HG02642 (cell line): ENCODE measurements around the gene MAP4K3.

ENCODE experiments used
- ATAC-seq: cut with Tn5 transposase; IDR thresholded peaks from one replicate; pipeline ENCODE4 v1.9.1; 2021; ENCODE audit warnings: mild to moderate bottlenecking; ENCODE audit not compliant: unreplicated experiment, poor library complexity

The MAP4K3 gene

DNA sequence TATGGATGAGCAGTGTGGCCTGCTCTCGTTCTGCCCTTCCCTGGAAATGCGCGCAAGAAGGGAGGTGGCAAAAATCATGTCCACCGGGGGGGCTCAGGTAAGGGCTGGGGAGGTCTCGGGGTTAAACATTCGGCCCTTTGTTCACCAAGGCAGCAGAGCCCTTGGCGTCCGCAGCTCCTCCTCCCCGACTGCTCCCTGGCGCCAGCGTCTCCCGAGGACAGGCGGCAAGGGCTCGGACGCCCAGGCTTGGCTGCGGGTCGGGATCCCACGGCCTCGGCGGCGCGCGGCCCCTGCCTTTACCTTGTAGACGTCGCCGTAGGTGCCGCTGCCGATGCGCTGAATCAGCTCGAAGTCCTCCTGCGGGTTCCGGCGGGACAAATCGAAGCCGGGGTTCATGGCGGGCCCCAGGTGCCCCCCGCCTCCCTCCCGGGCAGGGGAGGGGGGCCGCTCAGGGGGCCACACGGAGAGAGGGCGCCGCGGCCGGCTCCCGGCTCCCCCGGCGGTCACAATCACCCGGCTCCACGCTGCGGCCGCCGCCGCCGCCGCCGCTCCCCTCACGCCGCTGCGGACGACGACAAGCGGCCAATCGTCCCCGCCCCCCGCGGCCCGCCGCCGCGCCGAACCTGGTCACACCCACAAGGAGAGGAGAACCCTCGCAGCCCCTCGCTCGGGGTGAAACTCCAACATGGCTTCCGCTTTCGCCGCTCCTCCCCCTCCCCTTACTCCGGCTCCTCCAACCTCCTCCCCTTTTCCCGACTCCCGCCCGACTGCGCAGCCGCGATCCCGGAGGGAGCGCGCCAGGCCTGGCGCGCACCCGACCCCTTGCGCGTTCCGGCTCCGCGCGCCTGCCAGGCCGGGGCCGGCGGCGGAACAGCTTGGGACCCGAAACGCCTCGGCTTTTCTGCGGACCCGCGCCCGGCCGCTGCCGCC, at the start of gene MAP4K3:
Gene MAP4K3 (minus strand): TSS at position 694 of the 930 bp plus-strand sequence. CDS start 298 bp downstream, at position 396.
- peak; percentile 77 for ATAC-seq

DNA sequence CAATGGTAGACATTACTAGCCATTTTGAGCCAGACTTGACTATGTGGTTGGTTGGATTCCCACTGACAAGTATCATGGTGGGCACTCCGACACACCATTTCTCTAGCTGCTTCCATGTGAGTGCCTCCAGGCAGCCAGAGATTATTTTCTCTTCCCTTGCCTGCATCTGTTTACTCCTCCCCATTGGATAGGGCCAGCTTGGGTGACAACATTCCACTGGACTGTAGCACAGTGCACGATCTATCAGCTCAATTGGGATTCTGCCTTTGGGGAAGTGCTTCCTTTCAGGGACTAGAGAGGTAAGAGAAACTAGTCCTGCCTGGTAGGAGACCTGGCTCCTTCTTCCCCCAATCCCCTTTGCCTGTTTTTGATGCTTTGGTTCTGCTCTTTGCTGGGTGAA, 49.0 kb upstream of the MAP4K3 start:
- ATAC-seq = no peak

DNA sequence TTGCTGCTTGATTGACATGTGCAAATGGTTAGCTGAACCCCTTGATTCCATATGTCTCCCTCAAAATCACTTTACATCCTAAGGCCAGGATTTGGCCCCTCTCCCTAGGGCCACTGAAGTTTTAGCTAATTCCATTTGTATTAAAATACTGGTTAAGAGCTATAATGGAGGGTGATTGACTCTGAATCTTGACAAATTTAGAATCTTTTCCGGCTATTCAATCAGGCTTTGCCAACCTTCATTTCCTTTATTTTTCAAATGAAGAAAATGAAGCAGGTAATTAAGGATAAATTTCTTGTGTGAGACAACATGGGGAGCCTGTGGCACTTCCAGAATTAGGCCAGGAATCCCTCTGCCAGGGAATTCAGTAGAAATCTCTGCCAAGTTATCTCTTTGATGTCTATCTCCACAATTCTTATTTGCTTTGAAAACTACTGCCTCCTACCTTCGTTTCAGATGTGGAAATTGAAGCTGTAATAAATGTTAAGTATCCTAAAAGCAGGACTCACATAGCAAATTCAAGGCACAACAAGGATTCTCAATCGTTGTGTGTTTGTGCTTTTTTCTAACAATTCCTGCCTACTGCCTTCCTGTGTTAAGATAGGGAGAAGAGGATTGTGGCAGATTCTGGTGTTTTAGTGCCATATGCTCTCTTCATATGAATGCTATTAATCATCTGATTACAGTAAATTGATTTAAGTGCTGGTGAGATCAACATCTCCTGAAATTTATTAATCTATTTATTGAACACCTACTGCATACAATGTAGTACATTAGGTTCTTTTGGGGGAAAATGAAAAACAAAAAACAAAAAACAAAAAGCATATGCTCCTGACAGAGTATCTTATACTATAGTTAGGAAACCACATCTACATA, 47.8 kb upstream of the MAP4K3 start:
- ATAC-seq = no peak

DNA sequence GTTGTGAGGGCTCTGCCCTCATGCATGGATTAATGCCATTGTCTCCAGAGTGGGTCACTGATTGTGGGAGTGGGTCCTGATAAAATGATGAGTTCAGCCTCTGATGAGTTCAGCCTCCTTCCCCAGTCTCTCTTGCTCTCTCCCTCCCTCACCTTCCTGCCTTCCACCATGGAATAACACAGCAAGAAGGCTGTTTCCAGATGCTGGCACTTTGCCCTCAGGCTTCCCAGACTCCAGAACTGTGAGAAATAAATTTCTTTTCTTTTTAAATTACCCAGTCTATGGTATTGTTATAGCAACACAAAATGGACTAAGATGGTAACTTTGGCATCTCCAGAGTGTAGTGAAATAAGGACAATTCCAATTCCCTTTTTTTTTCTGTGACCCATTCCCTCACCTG, 47.1 kb upstream of the MAP4K3 start:
- no peak for ATAC-seq

DNA sequence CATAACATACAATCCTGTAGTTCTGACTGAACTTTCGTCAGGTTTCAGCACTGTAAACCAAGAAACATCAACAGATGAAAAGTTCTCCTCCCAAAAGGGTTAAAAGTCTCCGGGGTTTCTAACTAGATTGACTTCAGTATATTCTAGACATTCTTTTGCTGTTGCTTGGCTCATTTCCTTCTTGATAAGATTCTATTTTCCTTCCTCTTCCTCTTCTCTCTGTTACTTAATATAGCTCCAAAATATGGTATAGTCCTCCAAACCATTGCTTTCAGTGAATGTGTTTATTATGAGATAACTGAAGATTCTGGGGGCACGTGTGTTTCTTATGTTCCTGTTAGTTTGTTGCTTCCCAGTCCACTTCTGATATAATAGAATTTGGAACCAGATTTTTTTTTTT, 46.4 kb upstream of the MAP4K3 start:
- ATAC-seq = no peak

DNA sequence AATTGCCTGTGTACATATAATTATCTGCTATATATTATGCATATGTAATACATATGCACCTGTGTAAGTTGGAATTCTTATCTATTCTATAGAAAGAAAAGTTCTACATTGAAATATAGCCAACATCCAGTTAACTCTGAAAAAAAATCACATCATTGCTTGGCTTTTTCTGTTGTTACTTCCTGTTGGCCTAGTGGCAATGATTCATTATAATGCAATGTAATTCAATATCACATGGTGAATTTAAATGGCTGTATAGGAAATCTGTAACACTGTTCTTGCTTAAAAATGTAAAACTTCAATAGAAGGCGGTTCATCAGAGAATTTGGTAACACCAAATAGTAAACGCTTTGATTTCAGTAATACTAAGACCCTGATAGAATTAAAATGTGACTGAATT, 44.5 kb upstream of the MAP4K3 start:
- ATAC-seq = no peak

DNA sequence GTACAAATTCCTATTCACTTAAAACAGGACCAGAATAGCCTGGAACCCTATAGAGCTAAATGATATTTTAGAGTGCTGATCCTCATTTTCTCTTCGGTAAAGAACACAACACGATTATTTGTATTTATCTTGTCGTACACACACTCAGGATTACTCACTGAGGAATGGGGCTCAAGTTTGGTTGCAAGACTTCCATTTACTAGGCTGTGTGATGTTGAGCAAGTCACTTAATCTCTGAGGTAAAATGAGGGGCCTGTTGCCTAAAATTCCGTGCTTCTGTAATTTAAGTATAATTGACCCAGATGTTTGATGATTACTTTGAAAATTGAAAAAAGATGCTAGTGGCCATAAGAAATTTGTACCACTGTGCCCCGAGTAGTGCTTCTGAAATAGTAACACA, 42.6 kb upstream of the MAP4K3 start:
- no peak for ATAC-seq

DNA sequence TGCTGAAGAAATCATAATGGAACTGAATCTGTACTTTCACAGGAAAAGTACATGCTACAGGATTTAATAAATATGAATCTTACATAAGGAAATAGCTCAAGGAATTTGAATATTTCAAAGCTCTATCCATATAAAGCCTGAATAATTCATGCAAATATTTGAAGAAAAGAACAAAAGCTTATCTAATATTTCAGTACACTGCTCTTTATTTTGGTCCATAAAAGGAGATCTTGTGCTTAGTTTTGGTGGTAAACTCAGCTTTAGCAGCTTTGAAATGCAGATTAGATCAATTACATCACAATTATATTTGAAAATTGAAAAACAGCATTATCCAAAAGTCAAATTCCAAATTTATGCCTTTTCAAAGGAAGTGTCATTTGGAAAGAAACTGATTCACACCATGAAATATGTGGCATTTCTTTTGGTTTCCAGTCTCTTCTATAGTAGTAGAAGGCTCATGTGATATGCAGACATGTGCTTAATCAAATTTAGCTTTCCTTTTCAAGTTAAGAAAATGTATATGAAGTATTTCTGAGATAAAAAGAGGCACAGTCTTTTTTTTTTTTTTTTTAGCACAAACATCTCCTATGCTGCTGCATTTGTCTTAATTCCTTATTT, 42.1 kb upstream of the MAP4K3 start:
- ATAC-seq = no peak

DNA sequence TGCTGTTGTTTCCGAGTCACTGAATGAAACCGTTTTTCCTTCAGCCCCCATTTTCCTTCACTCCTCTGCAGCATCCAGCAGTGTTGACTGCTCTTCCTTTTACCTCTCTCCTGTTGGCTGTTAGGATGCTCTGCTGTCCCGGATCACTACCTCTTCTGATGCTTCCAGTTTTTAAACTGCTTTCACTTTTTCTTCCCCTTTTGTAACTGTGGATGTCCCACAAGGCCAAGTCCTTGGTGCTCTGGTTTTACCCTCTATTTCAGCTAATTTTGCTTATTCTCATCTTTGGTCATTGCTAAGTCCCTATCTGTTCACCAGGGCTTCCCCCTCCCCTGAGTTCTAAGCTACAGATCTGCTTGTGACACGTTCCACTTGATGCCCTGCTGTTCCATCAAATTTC, 39.4 kb upstream of the MAP4K3 start:
- peak; percentile 86 for ATAC-seq

DNA sequence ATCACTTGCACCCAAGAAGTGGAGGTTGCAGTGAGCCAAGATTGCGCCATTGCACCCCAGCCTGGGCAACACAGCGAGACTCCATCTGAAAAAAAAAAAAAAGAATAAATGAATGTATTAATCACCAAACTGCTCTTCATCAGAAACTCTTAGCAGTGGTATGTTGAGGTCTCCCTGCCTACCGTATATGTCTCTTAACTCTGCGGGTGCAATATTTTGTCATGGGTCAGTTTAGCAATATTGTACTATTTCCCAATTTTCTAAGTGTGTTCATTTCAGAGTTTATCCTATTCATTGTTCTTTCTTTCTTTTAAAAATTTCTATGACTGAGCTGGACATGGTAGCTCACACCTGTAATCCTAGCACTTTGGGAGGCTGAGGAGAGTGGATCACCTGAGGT, 37.9 kb upstream of the MAP4K3 start:
- ATAC-seq = no peak

DNA sequence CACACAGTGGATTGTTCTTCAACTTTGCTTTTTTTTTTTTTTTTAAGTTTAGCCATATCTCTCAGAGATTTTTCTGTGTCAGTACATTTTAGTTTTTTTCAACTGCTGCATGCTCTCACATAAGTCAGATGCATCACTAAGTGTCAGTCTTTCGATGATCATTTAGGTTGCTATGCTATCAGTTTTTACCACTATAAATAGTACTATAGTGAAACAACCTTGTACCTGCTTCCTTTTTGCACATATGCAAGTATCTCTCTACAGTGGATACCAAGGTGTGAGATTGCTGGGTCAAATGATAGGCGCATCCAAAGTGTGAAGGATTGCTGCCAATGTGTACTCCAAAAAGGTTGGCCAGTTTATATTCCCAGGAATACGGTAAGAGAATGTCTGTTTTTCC, 33.5 kb upstream of the MAP4K3 start:
- ATAC-seq = peak; percentile 48

DNA sequence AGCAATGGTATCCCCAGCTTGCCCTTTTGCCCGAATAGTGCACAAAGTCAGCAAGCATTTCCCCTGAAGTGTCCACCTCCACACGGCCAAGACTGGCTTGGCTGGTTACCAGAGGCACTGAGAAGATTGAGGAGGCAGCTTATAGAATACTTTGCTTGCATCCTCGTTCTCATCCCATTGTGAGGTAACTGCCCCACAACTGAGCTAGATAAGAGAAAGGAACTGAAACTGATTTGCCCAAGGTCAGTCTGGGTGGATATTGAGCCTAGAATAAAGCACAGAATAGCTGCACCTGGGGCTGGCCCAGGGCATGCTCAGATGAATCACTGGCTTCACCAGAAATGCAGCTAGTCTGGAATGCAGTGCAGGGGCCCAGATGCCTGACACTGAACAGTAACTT, 32.7 kb upstream of the MAP4K3 start:
- ATAC-seq = peak; percentile 80

DNA sequence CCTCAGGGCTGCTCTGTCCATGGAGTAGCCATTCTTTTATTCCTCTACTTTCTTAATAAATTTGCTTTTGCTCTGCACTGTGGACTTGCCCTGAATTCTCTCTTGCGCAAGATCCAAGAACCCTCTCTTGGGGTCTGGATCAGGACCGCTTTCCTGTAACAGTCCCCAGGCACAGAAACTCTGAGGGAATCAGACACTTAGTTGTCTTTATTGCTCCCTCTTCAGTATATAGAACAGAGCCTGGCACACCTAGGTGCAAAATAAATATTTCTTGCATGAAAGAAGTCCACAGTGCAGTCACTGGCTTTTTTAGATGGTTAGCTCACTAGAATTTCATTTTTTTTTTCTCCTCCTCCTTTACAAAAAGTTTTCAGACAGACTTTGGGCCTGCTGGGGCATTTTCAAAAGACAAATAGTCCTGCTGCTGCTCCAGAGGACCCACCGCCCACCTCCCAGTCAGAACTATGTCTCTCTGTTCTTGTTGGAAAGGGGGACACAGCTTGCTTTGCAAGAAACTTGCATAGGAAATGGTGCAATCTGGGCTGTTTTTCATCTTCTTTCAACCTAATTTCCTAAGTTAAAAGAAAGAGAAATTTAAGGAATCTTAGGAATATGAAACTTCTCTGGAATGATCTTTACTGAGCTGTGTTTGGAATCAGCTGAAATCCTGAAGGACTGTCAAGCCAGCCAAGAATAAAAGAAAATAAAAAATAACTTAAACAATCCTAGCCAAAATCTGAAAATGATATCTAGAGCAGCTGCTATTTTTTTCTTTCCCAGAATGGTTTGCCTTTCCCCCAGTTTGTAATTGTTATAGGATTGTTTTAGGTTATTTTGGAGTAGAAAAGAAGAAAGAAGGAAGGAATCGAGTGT, 31.7 kb upstream of the MAP4K3 start:
- ATAC-seq = no peak

DNA sequence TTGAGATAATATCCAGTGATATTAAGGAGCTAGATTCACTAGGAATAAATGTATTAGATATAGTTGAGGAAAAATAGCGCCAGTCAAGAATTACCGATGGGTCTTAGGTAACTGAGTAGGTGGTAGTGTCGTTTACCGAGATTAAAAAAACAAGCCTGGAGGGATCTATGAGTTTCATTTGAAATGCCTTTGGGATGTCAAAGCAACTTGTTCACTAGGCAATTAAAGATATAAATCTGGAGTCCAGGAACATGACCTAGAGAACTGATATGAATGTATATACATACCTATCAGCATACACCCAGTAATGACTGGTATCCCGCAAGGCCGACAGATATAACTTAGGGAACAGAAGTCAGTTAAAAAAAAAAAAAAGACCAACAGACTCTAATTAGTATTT, 29.2 kb upstream of the MAP4K3 start:
- no peak for ATAC-seq

DNA sequence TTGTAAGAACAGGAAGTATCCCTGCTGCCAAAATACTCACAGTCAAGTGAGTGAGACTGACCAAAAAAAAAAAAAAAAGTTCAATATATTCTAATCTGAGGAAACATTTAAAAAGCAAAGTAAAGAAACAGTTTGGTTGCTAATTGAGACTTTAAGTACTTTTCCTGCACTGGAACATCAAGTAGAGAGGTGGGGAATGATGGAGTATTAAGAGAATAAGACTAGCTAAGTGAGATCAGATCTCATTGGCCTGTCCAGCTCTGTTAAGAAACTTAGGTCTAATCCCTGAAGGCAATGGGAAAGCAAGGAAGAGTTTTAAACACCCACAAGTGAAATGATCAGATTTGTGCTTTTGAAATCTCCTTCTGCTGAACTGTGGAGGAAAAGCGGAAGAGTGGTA, 27.8 kb upstream of the MAP4K3 start:
- ATAC-seq = no peak

DNA sequence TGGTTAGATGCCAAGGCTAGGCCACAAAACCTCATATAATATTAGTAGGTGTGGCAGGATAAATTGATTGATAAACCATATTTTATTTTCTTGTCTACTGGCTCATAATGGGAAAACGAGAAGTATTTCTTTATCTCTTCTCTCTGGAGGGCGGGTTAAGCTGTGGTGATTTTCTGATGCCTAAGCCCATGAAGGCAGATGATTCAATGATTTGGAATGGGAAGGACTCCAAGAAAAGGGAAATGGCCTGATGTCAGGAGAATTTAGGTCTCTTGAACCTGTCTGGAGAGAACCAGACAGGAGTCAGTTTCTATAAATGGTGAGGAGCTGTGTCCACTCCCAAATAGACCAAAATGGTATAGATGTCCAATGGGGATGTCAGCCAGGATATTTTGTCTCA, 18.7 kb upstream of the MAP4K3 start:
- ATAC-seq = no peak

DNA sequence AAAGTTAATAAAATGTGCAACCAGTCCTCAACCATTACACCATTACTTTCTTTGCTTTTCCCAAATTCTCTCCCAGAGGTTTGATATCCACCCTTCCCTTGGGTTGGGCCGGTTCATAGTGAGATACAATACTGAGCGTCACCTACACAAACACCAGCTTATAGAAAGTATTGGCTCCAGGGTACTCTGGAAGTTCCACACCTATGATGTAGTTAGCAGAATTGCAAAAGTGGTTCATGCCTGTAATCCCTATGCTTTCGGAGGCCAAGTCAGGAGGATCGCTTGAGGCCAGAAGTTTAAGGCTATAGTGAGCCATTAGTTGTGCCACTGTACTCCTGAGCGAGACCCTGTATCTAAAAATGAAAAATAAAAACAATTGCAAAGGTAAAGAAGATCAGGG, 15.3 kb upstream of the MAP4K3 start:
- no peak for ATAC-seq

DNA sequence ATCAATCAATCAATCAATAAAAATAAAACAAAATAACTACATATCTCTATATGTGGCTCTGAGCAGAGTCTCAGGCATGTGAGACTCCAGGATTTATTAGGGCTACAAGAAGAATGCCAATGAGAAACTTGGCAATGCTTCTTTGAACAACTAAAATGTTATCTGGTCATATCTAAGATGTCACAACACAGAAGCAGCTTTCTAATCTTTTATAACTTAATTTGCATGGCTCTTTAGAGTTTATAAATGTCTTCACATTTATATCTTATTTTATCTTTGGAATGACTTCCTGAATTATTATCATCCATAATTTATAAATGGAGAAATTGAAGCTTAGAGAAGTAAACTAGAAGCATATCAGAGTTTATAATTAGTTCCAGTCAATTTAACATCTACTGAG, 14.9 kb upstream of the MAP4K3 start:
- no peak for ATAC-seq

DNA sequence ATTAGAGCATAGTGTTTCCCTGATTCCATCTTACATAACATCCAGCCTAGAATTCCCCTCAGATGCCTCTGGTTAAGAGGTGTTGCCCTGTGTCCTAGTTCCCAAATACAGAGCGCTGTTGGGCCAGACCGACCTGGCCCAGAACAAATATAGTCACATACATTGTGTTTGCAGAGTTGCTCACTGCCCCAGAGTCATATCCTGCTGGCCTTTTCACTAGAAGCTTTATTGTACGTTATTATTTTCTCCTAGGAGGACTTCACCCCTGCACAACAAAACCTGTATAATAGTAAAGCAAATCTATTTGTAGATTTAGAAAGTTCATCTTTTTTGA, 11.1 kb upstream of the MAP4K3 start:
- ATAC-seq = no peak
